ENCODE measurements around the gene DLGAP5. TPM values are rescaled to one million over a fixed set of nuclear protein-coding genes. Genes with fewer than 3 reads are reported as not detected.

Gene DLGAP5
- total and polyA plus RNA-seq, 5 experiments from 2014 or later = not detected

DNA sequence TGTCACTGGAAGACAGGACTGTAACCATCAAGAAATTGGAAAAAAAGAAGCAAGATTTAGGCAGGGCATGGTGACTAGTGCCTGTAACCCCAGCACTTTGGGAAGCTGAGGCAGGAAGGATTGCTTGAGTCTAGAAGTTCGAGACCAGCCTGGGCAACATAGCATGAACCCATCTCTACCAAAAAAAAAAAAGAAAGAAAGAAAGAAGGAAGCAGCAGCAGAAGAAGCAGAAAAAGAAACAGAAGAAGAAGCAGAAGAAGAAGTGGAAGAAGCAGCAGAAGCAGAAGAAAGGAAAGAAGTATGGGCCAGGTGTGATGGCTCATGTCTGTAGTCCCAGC, 92.9 kb downstream of the DLGAP5 start:
- no peak for ATAC-seq
- Mint-ChIP-seq H3K4me1 (peaks cover 15 to 42% (median 36%) of the 10 kb centered on the region in 4 donors), H3K27ac (peak overlapping the region in 6 of 10 donors; percentile 19 to 85 (median 66)), H3K36me3 (no peaks in the 10 kb centered on the region), H3K4me3 (peak overlapping the region in 4 of 10 donors; percentile 12 to 73 (median 48)), H3K9me3 (no peaks in the 10 kb centered on the region), H3K27me3 (no peaks in the 10 kb centered on the region)
- POLR2A ChIA-PET = interaction anchor here (0.7 kb wide), 1 partner anchor 1141 kb away, joined by 4 read pairs; no protein-coding TSS in a partner anchor
- no peak for DNase-seq

Other genes starting within 250 kb of the DLGAP5 start
- gene WDHD1, start 164.5 kb downstream of the DLGAP5 start, total RNA-seq = 1 to 10 TPM; 3.9 to 4.9 TPM
- 1 to 10 TPM; 2.2 to 3.8 (median 2.4) TPM for gene WDHD1, start 164.5 kb downstream of the DLGAP5 start, polyA plus RNA-seq
- gene SOCS4, start 164.3 kb downstream of the DLGAP5 start, total RNA-seq = 10 to 100 TPM; 20.2 to 22.5 TPM
- gene SOCS4, start 164.3 kb downstream of the DLGAP5 start, polyA plus RNA-seq = 1 to 10 TPM; 1.5 to 2.9 (median 1.9) TPM
- gene MAPK1IP1L, start 139.9 kb downstream of the DLGAP5 start, total RNA-seq = 10 to 100 TPM; 73.6 to 75.4 TPM
- 10 to 100 TPM; 59.4 to 75.4 (median 65.7) TPM for gene MAPK1IP1L, start 139.9 kb downstream of the DLGAP5 start, polyA plus RNA-seq
- 1 to 10 TPM; 6.9 to 7.2 TPM for gene LGALS3, start 62.3 kb downstream of the DLGAP5 start, total RNA-seq
- gene LGALS3, start 62.3 kb downstream of the DLGAP5 start, polyA plus RNA-seq = 1 to 10 TPM in 1 of 3 donors, under 1 TPM in 2; 0.18 to 5.8 (median 0.78) TPM
- gene FBXO34, start 79.8 kb upstream of the DLGAP5 start, total RNA-seq = 10 to 100 TPM; 24.4 to 25.5 TPM
- gene FBXO34, start 79.8 kb upstream of the DLGAP5 start, polyA plus RNA-seq = 10 to 100 TPM; 16.8 to 23.1 (median 17.8) TPM
- 10 to 100 TPM; 15.7 to 17.6 TPM for gene ATG14, start 220.2 kb upstream of the DLGAP5 start, total RNA-seq
- gene ATG14, start 220.2 kb upstream of the DLGAP5 start, polyA plus RNA-seq = 1 to 10 TPM; 5.2 to 6.3 (median 5.3) TPM
- gene TBPL2, start 249.0 kb upstream of the DLGAP5 start, total RNA-seq = not detected
- gene TBPL2, start 249.0 kb upstream of the DLGAP5 start, polyA plus RNA-seq = not detected

All from naive thymus-derived CD8-positive, alpha-beta T cell (primary cell).